Hepatocyte (in vitro differentiated cells): ENCODE data around the gene SREK1IP1.

Experiments
- EZH2phosphoT487 ChIP-seq: fragments of 200-600 bp; sonication (generic); IDR thresholded peaks from one replicate; pipeline ENCODE4 v1.6.1; 2018; ENCODE audit warnings: antibody characterized with exemption, mild to moderate bottlenecking, low read depth, moderate library complexity; ENCODE audit not compliant: unreplicated experiment, severe bottlenecking
- TF ChIP-seq, protein P1 (sequence below): fragments of 200-600 bp; sonication (generic); IDR thresholded peaks from 2 replicates; pipeline ENCODE4 v1.5.1; 2016; ENCODE audit warnings: antibody characterized with exemption, mild to moderate bottlenecking; ENCODE audit not compliant: poor library complexity

DNA sequence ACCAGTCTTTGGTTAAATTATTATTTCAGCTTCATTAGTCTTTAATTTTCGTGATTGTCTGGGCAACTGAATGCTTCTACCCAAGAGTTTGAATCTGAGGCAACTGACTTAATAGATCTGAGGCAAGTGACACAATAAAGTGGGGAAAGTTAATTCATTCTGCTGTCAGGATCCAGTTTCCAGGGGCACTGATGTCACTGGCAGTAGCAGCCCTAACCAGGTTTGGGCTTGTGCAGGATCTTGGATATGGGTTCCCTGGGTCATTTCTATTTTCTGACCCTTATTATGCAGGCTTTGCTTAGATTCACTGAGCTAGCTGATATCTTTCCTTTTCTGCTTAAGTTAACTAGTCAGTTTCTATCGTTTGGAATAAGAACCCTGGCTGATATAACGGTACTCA lies 9.6 kb downstream of the SREK1IP1 start:
- TF ChIP-seq, protein P1, sequence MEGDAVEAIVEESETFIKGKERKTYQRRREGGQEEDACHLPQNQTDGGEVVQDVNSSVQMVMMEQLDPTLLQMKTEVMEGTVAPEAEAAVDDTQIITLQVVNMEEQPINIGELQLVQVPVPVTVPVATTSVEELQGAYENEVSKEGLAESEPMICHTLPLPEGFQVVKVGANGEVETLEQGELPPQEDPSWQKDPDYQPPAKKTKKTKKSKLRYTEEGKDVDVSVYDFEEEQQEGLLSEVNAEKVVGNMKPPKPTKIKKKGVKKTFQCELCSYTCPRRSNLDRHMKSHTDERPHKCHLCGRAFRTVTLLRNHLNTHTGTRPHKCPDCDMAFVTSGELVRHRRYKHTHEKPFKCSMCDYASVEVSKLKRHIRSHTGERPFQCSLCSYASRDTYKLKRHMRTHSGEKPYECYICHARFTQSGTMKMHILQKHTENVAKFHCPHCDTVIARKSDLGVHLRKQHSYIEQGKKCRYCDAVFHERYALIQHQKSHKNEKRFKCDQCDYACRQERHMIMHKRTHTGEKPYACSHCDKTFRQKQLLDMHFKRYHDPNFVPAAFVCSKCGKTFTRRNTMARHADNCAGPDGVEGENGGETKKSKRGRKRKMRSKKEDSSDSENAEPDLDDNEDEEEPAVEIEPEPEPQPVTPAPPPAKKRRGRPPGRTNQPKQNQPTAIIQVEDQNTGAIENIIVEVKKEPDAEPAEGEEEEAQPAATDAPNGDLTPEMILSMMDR, result no peak
- no peak for TF ChIP-seq EZH2phosphoT487
